DLD1 (cell line): Measurements from ENCODE around the gene CEBPZOS.
"Not testable (repeated sequence)": the region's sequence is repeated elsewhere in the genome, so short reads cannot be mapped to it uniquely, and the experiment has no call there.

Experiments used
- in situ Hi-C: cut with HindIII; loops from 2 replicates; pipeline ENCODE4 v1.10.0; 2017; ENCODE audit warnings: low sequenced_read_pairs

CEBPZOS gene

GRCh38 chr2:37190290-37190689 is 6.0 kb upstream of the CEBPZOS start:
- in situ Hi-C loops, result no loop called here

DNA sequence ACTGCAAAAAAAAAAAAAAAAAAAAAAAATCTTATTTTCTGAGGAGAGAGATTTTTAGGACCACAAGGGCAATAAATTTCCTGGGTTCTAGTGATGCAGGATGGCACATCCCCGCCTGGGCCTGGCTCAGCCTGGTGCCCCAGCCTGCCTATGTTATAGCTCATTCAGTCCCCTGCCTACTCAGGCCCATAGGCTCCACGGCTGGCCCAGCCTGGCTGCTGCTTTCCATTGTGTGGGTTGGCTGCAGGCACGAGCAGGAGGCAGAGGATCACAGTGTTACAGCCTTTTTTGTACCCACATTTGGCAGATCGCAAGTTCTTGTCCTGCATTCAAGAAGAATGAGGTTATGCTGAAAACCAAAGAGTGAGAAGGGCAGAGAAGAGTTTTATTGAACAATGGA is 5.0 kb upstream of the CEBPZOS start:
- in situ Hi-C loops, result no loop called here

GRCh38 chr2:37191747-37192146 is 4.5 kb upstream of the CEBPZOS start:
- in situ Hi-C loops, result no loop called here

GRCh38 chr2:37192551-37192950 is 3.7 kb upstream of the CEBPZOS start:
- in situ Hi-C loops, result no loop called here

DNA sequence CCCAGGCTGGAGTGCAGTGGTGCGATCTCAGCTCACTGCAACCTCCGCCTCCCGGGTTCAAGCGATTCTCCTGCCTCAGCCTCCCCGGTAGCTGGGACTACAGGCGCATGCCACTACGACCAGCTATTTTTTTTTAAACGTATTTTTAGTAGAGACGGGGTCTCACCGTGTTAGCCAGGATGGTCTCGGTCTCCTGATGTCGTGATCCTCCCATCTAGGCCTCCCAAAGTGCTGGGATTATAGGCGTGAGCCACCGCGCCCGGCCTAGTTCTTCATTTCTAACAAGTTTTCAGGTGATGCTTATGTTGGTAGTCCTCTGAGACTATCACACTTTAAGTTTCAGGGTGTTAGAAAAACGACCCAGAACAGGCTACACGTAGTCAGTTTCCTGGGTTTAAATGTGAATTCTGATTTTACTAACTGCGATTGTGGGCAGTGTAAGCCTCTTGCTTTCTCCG is 405 bp upstream of the CEBPZOS start:
- in situ Hi-C loops, result not testable (repeated sequence)

- in situ Hi-C loops, result no loop called here
These were observed 2.4 kb downstream of the CEBPZOS start for GRCh38 chr2:37198681-37199065.

GRCh38 chr2:37201208-37201607 is 4.9 kb downstream of the CEBPZOS start:
- in situ Hi-C loops, result no loop called here

- in situ Hi-C loops, result no loop called here
These were observed 5.5 kb downstream of the CEBPZOS start for GRCh38 chr2:37201766-37202165.

DNA sequence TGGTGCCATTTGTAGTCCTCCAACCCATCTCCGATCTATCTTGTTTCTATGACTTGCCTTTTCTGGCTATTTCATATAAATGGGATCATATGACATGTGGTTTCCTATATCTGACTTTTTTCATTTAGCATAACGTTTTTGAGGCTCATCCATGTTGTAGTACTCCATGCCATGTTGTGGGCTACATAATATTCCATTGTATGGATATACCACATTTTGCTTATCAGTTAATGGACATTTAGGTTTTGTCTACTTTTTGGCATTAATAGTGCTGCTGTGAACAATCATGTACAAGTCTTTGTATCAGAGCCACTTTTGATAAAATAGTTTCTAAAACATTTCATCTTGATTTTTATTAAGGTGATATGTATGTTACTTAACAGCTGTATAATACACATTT is 7.4 kb downstream of the CEBPZOS start:
- in situ Hi-C loops, result no loop called here

- in situ Hi-C loops, result not testable (repeated sequence)
These were observed 8.9 kb downstream of the CEBPZOS start for GRCh38 chr2:37205071-37205661.

DNA sequence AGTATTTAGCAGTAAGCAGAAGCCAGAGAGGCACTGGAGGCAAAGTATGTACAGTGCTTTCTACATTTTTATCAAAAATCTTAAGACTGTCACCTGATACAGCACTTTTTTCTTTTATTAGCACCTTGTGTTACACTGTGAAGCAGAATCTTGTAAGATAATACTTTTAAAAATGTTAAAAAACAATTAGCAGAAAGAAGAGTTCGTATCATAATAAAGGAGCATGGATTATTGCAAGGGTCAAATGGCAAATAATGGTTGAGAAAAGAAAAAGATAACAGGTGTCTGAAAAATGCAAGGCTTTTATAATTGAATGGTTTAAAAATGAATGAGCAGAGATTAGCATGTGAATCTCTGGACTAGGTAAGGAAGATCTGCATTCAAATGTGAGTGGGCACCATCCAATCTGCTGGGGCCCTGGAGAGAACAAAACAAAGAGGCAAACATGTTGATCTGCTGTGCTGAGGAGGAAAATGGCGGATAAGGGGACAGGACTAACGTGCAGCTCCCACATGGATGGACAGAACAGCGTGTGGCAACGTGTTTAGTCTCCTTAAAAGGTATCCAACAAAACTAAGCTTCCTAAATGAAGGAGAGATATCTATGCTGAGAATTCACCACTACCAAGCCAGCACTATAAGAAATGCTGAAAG is 9.5 kb downstream of the CEBPZOS start:
- in situ Hi-C loops, result no loop called here

GRCh38 chr2:37206760-37207159 is 10.5 kb downstream of the CEBPZOS start:
- in situ Hi-C loops, result not testable (repeated sequence)

- in situ Hi-C loops, result no loop called here
These were observed 14.9 kb downstream of the CEBPZOS start for GRCh38 chr2:37211212-37211611.

- in situ Hi-C loops, result no loop called here
These were observed 15.6 kb downstream of the CEBPZOS start for GRCh38 chr2:37211939-37212338.

- in situ Hi-C loops, result no loop called here
These were observed 19.0 kb downstream of the CEBPZOS start for GRCh38 chr2:37215250-37215649.

DNA sequence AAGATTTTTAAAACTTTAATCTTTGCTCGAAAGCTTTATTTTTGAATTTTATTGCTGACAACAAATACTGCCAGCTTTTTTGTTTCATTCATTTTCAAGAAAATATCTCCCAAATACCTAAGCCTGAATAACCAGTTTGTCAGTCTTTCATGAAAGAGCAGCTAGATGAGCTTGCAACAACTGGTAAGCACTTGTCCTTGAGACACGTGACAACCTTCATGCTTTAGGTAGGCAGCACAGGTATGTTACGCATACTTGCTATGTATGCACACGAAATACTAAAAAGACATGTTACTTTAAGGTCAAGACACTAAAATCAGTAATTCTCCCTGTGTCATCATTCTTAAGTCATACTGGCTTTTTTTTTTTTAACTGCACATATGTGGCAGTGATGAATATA is 22.8 kb downstream of the CEBPZOS start:
- in situ Hi-C loops, result no loop called here

DNA sequence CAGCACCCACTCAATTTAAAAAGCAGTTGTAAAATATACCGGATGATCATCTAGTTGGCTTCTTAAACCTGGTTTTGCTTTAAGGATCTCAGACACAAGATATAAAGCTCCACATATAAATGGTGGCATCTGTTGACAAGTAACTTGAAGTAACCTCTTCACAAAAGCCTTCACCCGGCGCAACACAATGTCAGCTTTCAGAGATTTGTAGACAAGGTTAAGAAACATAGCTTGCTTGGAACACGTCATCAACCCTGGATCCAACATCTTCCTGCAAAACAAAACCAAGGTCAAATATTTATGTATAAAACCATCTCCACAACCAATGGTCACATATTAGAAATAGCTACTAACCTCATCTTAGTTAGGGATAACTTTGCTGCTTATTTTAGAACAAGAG is 26.8 kb downstream of the CEBPZOS start:
- in situ Hi-C loops, result no loop called here

- in situ Hi-C loops, result no loop called here
These were observed 27.8 kb downstream of the CEBPZOS start for GRCh38 chr2:37224063-37224462.

GRCh38 chr2:37225129-37225528 is 28.8 kb downstream of the CEBPZOS start:
- in situ Hi-C loops, result not testable (repeated sequence)

GRCh38 chr2:37226863-37227262 is 30.6 kb downstream of the CEBPZOS start:
- in situ Hi-C loops, result no loop called here

GRCh38 chr2:37228788-37229187 is 32.5 kb downstream of the CEBPZOS start:
- in situ Hi-C loops, result no loop called here

DNA sequence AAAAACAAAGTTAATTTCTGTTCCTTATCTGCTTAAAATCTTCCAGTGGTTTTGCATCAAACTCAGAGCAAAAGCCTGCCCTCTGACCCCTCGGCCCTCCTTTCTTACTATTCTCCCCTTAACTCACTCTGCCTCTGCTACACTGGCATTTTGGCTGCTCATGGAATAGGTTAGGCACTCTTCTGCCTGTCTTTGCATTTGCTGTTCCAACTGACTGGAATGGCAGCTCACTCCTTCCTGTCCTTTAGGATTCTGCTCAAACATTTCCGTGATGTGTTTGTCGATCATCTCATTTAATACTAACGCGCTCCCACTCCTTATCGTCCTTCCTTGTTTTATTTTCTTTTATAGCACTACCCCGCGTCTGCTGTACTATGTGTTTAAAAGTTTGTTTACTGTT is 34.3 kb downstream of the CEBPZOS start:
- in situ Hi-C loops, result no loop called here
